VCaP (cell line): ENCODE results near the gene FAM72B.
"Not testable (repeated sequence)": the region's sequence is repeated elsewhere in the genome, so short reads cannot be mapped to it uniquely, and the experiment has no call there.

ENCODE experiments used
- H3K27ac ChIP-seq: fragments of 450-650 bp; 2 replicates; pipeline ENCODE4 v1.5.1; 2017

Gene FAM72B

GRCh38 chr1:121200232-121200631 is 16.1 kb upstream of the FAM72B start:
- not testable (repeated sequence) for H3K27ac ChIP-seq

DNA sequence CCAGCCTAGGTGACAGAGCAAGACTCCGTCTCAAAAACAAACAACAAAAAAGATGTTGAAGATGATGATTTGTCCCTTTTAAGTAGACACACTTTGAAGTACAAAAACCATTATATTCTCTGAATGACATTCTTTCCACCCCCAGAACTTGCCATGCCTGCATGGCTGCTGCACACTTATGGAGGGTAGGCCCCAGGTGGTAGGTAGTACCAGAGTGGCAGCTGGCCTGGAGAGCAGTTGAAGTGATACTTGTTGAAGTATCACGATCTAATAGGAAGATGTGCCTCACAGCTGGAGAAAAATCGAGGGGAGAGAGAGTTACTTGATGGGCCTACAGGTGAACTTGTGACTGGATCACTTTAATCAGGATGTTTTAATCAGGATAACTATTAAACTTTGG is 15.6 kb upstream of the FAM72B start:
- not testable (repeated sequence) for H3K27ac ChIP-seq

GRCh38 chr1:121197095-121197882 is 13.1 kb upstream of the FAM72B start:
- not testable (repeated sequence) for H3K27ac ChIP-seq

- H3K27ac ChIP-seq: not testable (repeated sequence)
Measured at GRCh38 chr1:121192512-121192911, 8.4 kb upstream of the FAM72B start.

- not testable (repeated sequence) for H3K27ac ChIP-seq
Measured at GRCh38 chr1:121187914-121188313, 3.8 kb upstream of the FAM72B start.

GRCh38 chr1:121186191-121186590 is 2.1 kb upstream of the FAM72B start:
- H3K27ac ChIP-seq: not testable (repeated sequence)

- H3K27ac ChIP-seq: not testable (repeated sequence)
Measured at GRCh38 chr1:121185140-121185708, 1.1 kb upstream of the FAM72B start.

DNA sequence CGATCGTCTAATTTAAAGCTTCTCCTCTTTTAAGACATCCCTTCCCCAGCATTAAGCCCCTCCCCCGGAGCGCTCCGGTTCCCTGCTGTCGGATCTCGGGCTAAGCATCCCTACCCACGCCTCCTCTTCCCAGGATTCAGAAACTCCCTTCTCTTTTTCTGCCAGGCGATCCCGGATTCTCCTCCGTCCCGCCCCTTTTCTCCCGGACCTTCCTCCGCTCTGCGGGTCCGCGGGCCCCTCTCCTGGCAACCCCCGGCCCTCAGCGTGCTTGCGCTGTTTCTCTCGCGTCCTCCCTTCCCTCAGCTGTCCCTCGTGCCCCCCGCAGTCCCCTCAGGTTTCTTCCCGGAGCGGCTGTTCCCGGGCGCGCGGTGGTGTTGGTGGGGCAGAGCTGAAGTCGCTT is 273 bp downstream of the FAM72B start:
- not testable (repeated sequence) for H3K27ac ChIP-seq

- not testable (repeated sequence) for H3K27ac ChIP-seq
Measured at GRCh38 chr1:121178197-121178596, 5.9 kb downstream of the FAM72B start.

DNA sequence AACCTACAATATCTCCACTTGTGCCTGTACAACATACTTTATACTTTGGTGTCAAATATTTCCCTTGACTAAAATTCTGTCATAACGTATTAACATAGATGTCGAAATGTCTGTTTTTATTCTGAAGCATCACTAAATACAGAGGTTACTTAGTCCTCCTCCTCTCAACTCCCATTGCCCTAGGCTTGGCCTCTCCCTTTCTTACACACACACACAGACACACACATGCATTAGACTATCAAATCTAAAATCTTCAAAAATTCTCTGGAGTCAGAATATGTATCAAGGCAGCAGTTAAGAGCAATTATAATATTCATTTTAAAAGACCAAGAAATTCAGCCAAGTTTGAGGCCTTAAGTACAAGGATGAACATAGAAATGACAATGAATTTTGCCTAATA is 7.5 kb downstream of the FAM72B start:
- H3K27ac ChIP-seq: not testable (repeated sequence)

GRCh38 chr1:121168152-121168668 is 15.9 kb downstream of the FAM72B start:
- not testable (repeated sequence) for H3K27ac ChIP-seq

- H3K27ac ChIP-seq: not testable (repeated sequence)
Measured at GRCh38 chr1:121167225-121167738, 16.9 kb downstream of the FAM72B start.

- H3K27ac ChIP-seq: not testable (repeated sequence)
Measured at GRCh38 chr1:121165296-121165695, 18.8 kb downstream of the FAM72B start.

DNA sequence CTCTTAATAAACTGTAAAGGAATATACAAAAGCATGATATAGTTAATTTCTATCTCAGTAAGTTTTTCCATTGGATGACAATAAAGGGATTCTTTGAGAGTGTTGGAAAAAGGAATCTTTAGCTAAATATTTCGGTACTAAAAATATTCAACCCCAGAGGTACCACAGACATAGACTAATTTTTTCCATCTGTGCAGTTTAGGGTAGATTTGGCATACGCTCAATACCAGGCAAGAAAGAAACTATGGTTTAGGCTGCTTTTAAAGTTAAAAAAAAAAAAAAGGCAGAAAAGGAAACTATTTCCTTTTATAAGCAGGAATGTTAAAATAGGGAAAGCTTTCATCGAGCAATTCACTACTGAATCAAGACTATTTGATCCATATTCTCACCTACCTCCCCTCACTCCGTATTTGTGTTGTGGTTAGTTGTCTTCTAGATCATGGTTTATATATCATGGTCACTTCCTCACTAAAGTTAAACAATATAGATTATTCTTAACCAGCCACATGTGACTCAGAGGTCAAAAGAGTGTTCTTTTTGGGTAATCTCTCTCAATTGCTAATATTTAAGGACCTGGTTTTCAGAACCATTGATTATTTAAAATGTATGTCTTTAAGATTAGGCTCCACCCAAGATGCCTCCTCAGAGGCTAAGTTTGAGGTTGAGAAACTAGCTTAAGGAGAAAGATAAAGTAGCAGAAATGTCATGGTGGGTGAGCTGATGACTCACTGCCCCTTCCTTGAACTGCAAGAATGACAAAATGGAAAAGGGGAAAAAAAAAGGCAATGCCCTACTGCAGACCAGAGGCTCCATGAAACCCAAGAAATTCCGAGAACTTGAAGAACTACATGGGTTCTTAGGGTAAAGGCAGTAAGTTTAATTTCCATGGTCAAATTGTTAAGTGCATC is 20.0 kb downstream of the FAM72B start:
- not testable (repeated sequence) for H3K27ac ChIP-seq

- not testable (repeated sequence) for H3K27ac ChIP-seq
Measured at GRCh38 chr1:121161199-121161901, 22.8 kb downstream of the FAM72B start.

- not testable (repeated sequence) for H3K27ac ChIP-seq
Measured at GRCh38 chr1:121160118-121160517, 24.0 kb downstream of the FAM72B start.

GRCh38 chr1:121157609-121158008 is 26.5 kb downstream of the FAM72B start:
- not testable (repeated sequence) for H3K27ac ChIP-seq

DNA sequence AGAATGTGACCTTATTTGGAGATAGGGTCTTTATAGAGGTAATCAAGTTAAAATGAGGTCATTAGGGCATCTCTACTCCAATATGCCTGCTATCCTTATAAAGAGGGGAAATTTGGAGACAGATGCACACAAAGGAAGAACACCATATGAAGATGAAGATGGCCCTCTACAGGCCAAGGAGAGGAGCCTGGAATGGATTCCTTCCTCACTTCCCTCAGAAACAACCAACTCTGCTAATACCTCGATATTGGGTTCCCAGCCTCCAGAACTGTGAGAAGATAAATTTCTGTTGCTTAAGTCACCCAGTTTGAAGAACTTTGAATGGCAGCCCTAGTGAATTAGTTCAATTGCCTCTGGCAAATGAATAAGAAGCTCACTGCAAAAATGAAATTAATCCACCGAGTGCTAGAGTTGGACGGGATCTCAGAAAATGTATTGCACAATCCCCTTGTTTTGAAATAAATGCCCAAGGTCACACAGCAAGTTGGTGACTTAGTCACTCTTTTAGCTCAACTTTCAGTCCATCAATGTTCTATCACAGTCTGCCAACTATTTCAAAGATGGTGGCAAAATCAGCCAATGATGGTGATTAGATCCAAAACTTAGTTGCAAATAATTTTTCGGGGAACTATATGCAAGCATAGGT is 27.1 kb downstream of the FAM72B start:
- H3K27ac ChIP-seq: not testable (repeated sequence)
